Activated naive CD4-positive, alpha-beta T cell (primary cell): ENCODE results near the gene LRCH3.
"Not testable (repeated sequence)": the region's sequence is repeated elsewhere in the genome, so short reads cannot be mapped to it uniquely, and the experiment has no call there.

Experiments
- DNase-seq, 4 experiments: peaks; one replicate each; lab custom pipeline; 2025; lab: John Stamatoyannopoulos, UW

LRCH3 gene

GRCh38 chr3:197926418-197926817 is 135.4 kb downstream of the LRCH3 start:
- no peak for DNase-seq

- not testable (repeated sequence) for DNase-seq
Observed at GRCh38 chr3:197927578-197927977, 136.5 kb downstream of the LRCH3 start.

GRCh38 chr3:197936819-197937384 is 145.8 kb downstream of the LRCH3 start:
- no peak for DNase-seq
